B cell (primary cell): ENCODE results near the gene TBC1D2B. TPM values are rescaled to one million over a fixed set of nuclear protein-coding genes. Genes with fewer than 3 reads are reported as not detected.
A peak's percentile ranks its signal among the peaks of the same experiment; 100 is the strongest.

ENCODE experiments used
- ATAC-seq: fragments of 200-7000 bp; cut with Tn5 transposase; one replicate; pipeline ENCODE4 v1.10.0; 2021; ENCODE audit warnings: low read depth, mild to moderate bottlenecking, moderate number of reproducible peaks, moderate library complexity
- CTCF ChIA-PET: fragments of 350-600 bp; sonication (Branson Sonifier 250); formaldehyde crosslinking; loops from one replicate; lab custom pipeline; 2021; ENCODE audit warnings: antibody characterized with exemption, inconsistent platforms; lab: Charles Lee
- POLR2A ChIA-PET: fragments of 350-600 bp; sonication (Branson Sonifier 250); formaldehyde crosslinking; loops from one replicate; lab custom pipeline; 2021; ENCODE audit warnings: antibody characterized with exemption; lab: Charles Lee
- DNase-seq: peaks from one replicate; pipeline ENCODE4 v3.0.0; 2013
- H2AFZ ChIP-seq: 2 replicates; pipeline ENCODE4 v1.6.1; 2012; ENCODE audit warnings: mild to moderate bottlenecking, low read depth, low read length; ENCODE audit not compliant: insufficient read depth, poor library complexity, severe bottlenecking
- H3K27ac ChIP-seq, 2 donors: 1 replicate in 1 of 2; 2 replicates in 1 of 2; pipeline ENCODE4 v1.5.1; 2012 to 2013; ENCODE audit warnings: low read length in 2 of 2, mild to moderate bottlenecking in 2 of 2, moderate library complexity in 1 of 2
- H3K27me3 ChIP-seq, 4 experiments: fragments of 200-600 bp in 1 of 4; sonication (generic) in 1 of 4; replicated peaks in 1 of 4; 1 replicate in 2 of 4; 2 replicates in 2 of 4; pipeline versions ENCODE4 v1.6.1 to v1.7.0; 2013 to 2016; ENCODE audit warnings: low read length in 3 of 4, mild to moderate bottlenecking in 2 of 4, mixed read lengths in 1 of 4, moderate library complexity in 1 of 4; ENCODE audit not compliant: insufficient read depth in 4 of 4, control insufficient read depth in 3 of 4; ENCODE audit errors: control extremely low read depth in 1 of 4
- H3K36me3 ChIP-seq, 2 experiments: replicated peaks in 1 of 2; 1 replicate in 1 of 2; 2 replicates in 1 of 2; pipeline versions ENCODE4 v1.6.1 to v1.7.1; 2013; ENCODE audit warnings: low read length in 1 of 2; ENCODE audit not compliant: insufficient read depth in 2 of 2, control insufficient read depth in 1 of 2; ENCODE audit errors: control extremely low read depth in 1 of 2, extremely low read depth in 1 of 2
- H3K4me1 ChIP-seq, 2 donors: fragments of 200-600 bp in 1 of 2; sonication (generic) in 1 of 2; 1 replicate in 1 of 2; 2 replicates in 1 of 2; pipeline versions ENCODE4 v1.5.1 to v1.6.1; 2013 to 2017; ENCODE audit warnings: low read length in 2 of 2; ENCODE audit not compliant: control insufficient read depth in 2 of 2, insufficient read depth in 2 of 2
- H3K4me2 ChIP-seq: replicated peaks from 2 replicates; pipeline ENCODE3; 2012; ENCODE audit warnings: mild to moderate bottlenecking, low read depth, low read length; ENCODE audit not compliant: poor library complexity, severe bottlenecking
- H3K4me3 ChIP-seq, 5 experiments: fragments of 200-600 bp in 1 of 5; sonication (generic) in 1 of 5; 1 replicate in 3 of 5; 2 replicates in 2 of 5; pipeline versions ENCODE4 v1.5.1 to v1.7.0; 2011 to 2016; ENCODE audit warnings: low read length in 4 of 5, mild to moderate bottlenecking in 4 of 5, low read depth in 2 of 5, control low read depth in 1 of 5, moderate library complexity in 1 of 5; ENCODE audit not compliant: insufficient read depth in 1 of 5; ENCODE audit errors: control extremely low read depth in 1 of 5, extremely low read depth in 1 of 5
- H3K79me2 ChIP-seq: fragments of 200-600 bp; sonication (generic); one replicate; pipeline ENCODE4 v1.6.0; 2016; ENCODE audit warnings: low read length; ENCODE audit not compliant: control insufficient read depth, insufficient read depth
- H3K9ac ChIP-seq: fragments of 200-600 bp; sonication (generic); 2 replicates; pipeline ENCODE4 v1.6.1; 2017; ENCODE audit warnings: mild to moderate bottlenecking, low read length, moderate library complexity
- H3K9me3 ChIP-seq, 3 donors: one replicate each; pipeline versions ENCODE4 v1.6.1 to v1.7.1; 2013; ENCODE audit warnings: low read length in 2 of 3; ENCODE audit not compliant: control insufficient read depth in 2 of 3, insufficient read depth in 1 of 3; ENCODE audit errors: control extremely low read depth in 1 of 3
- H4K20me1 ChIP-seq: 2 replicates; pipeline ENCODE4 v1.6.0; 2012; ENCODE audit warnings: mild to moderate bottlenecking, low read length; ENCODE audit not compliant: insufficient read depth, control insufficient read depth, poor library complexity, severe bottlenecking
- H3K27ac Mint-ChIP-seq: one replicate; pipeline ENCODE4 v1.8.0; 2021; ENCODE audit warnings: mixed read lengths
- H3K27me3 Mint-ChIP-seq: one replicate; pipeline ENCODE4 v1.8.0; 2021; ENCODE audit warnings: mixed read lengths
- H3K4me1 Mint-ChIP-seq: one replicate; pipeline ENCODE4 v1.8.0; 2021; ENCODE audit warnings: mixed read lengths
- H3K4me3 Mint-ChIP-seq: one replicate; pipeline ENCODE4 v1.8.0; 2021; ENCODE audit warnings: mixed read lengths
- H3K9me3 Mint-ChIP-seq: one replicate; pipeline ENCODE4 v1.8.0; 2022; ENCODE audit warnings: mixed read lengths; ENCODE audit not compliant: insufficient read depth
- CTCF ChIP-seq: fragments of 200-600 bp; IDR thresholded peaks from one replicate; pipeline ENCODE4 v1.8.0; 2022; ENCODE audit warnings: antibody characterized with exemption, mild to moderate bottlenecking
- EZH2 ChIP-seq: IDR thresholded peaks from 2 replicates; pipeline ENCODE4 v1.6.1; 2012; ENCODE audit warnings: borderline replicate concordance, low read depth, mild to moderate bottlenecking, moderate library complexity, low read length; ENCODE audit not compliant: insufficient read depth, poor library complexity, severe bottlenecking
- WGBS: methylation state at CpG from one replicate; pipeline ENCODE4 v1.1.5; 2013; ENCODE audit warnings: missing lambda C conversion rate; ENCODE audit not compliant: insufficient coverage; 5-methylcytosine and 5-hydroxymethylcytosine counted together
- intact Hi-C: fragments of 100-400 bp; cut with micrococcal nuclease; formaldehyde crosslinking; loops from one replicate; pipeline ENCODE4 v1.10.0; 2022
- polyA plus RNA-seq: library from polyadenylated mRNA; depleted of rRNA; stranded (reverse); fragments of >200 nt; gene quantifications from 2 replicates; pipeline ENCODE4 v1.2.3, GENCODE V29; 2012
- total RNA-seq, 2 donors: library from RNA; stranded (reverse); fragments of 120-200 nt in 1 of 2; gene quantifications; 1 replicate in 1 of 2; 2 replicates in 1 of 2; pipeline versions ENCODE4 v1.2.3 to v1.2.4, GENCODE V29; 2013 to 2022

TBC1D2B gene
- total and polyA plus RNA-seq, 2 donors (not counting 1 experiment from before 2014, with no cell fraction given) = 8.5 to 26.1 TPM

- TF ChIP-seq CTCF = no peak
- no peak for TF ChIP-seq EZH2
- 94% methylated on average over 1 of the region's 1 CpG for WGBS
- H3K27ac Mint-ChIP-seq = no peak overlapping the region
- intact Hi-C loops = loop anchor here (2.0 to 5.0 kb wide), 2 partner anchors 16 to 36 kb away; no protein-coding TSS in a partner anchor
- Histone ChIP-seq H4K20me1 (no peaks in the 10 kb centered on the region), H3K4me2 (no peak overlapping the region), H3K9me3 (no peaks in the 10 kb centered on the region), H3K4me3 (no peak overlapping the region), H3K27me3 (no peaks in the 10 kb centered on the region), H3K9ac (no peak overlapping the region), H2AFZ (no peak overlapping the region), H3K27ac (no peak overlapping the region), H3K4me1 (peaks cover 36 to 37% of the 10 kb centered on the region in 2 donors), H3K79me2 (peaks cover 71% of the 10 kb centered on the region), H3K36me3 (no peaks in the 10 kb centered on the region)
- no peak overlapping the region for H3K4me3 Mint-ChIP-seq
- ChIA-PET CTCF (interaction anchor here (0.8 to 2.8 kb wide), 8 partner anchors 8 to 92 kb away, joined by 3 to 13 read pairs (median 3); no protein-coding TSS in a partner anchor), POLR2A (no interaction called here)
- H3K4me1 Mint-ChIP-seq = peaks cover 64% of the 10 kb centered on the region
- no peaks in the 10 kb centered on the region for H3K9me3 Mint-ChIP-seq
- ATAC-seq (no peak), DNase-seq (no peak)
- no peaks in the 10 kb centered on the region for H3K27me3 Mint-ChIP-seq
Observed at GRCh38 chr15:78050826-78051225, 26.7 kb downstream of the TBC1D2B start.

DNA sequence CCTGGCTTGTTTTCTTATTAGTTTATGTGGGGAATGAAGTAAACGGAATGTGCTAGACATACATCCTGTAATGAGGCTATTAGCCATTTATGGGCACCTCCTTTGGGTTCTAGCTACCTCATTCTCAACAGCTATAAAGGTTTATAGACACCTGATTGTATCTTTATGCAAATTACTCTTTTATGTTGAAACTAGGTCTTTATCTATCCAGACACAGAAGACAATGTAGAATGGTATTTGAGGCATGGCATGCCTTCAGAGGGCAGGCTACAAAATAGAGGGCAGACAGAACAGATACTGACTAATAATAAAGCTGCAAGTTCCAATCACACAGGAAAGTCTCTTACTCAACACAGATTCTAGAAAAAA is 27.1 kb downstream of the TBC1D2B start:
- no peak overlapping the region for H3K27ac Mint-ChIP-seq
- H2AFZ ChIP-seq = no peak overlapping the region
- H3K9me3 ChIP-seq = no peaks in the 10 kb centered on the region
- ChIA-PET CTCF (interaction anchor here (0.8 to 2.8 kb wide), 6 partner anchors 9 to 58 kb away, joined by 3 to 13 read pairs (median 3); no protein-coding TSS in a partner anchor), POLR2A (interaction anchor here (0.5 kb wide), 1 partner anchor 822 kb away, joined by 5 read pairs; the partner anchor contains the start of gene MORF4L1)
- H3K4me3 Mint-ChIP-seq = no peak overlapping the region
- H3K4me2 ChIP-seq = peak overlapping the region; percentile 44
- peaks cover 67% of the 10 kb centered on the region for H3K79me2 ChIP-seq
- H3K9me3 Mint-ChIP-seq = no peaks in the 10 kb centered on the region
- no peaks in the 10 kb centered on the region for H4K20me1 ChIP-seq
- peaks cover 32 to 33% of the 10 kb centered on the region in 2 donors for H3K4me1 ChIP-seq
- no peaks in the 10 kb centered on the region for H3K27me3 Mint-ChIP-seq
- no peak overlapping the region for H3K4me3 ChIP-seq
- no peak overlapping the region for H3K9ac ChIP-seq
- TF ChIP-seq EZH2 (no peak), CTCF (no peak)
- no CpG with 5 or more reads among the region's 1 CpG for WGBS
- intact Hi-C loops = loop anchor here (2.0 to 5.0 kb wide), 2 partner anchors 16 to 37 kb away; no protein-coding TSS in a partner anchor
- H3K36me3 ChIP-seq = no peaks in the 10 kb centered on the region
- H3K4me1 Mint-ChIP-seq = peaks cover 60% of the 10 kb centered on the region
- ATAC-seq = no peak
- H3K27me3 ChIP-seq = no peaks in the 10 kb centered on the region
- DNase-seq = no peak
- no peak overlapping the region for H3K27ac ChIP-seq
